ENCODE data around the gene KCNJ6. TPM values are rescaled to one million over a fixed set of nuclear protein-coding genes. Genes with fewer than 3 reads are reported as not detected.

KCNJ6 gene
- total RNA-seq, 1 experiment from 2014 or later, result not detected

DNA sequence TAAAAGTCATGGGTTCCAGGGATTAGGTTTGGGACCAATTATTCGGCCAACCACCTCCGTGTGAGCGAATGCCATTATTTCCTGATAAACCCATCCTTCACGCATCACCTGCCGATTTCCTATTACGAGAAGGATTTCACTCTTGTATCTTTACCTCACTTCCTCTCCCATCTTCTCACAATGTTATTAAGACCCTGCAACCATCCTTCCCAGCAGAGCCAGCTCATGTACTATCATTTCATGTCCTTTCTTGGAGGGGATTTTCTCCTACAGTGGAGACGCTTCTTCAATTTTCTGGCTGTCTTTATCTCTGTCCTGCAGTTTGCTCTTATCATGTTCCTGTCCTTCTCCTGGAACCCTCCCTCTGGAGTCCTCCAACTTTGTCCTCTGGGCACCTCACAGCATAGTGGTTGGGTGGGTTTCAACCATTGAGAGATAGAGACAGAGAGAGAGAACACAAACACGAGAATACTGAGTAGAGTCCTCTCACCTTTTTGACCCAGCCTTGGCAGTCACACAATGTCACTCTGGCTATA lies 357.5 kb downstream of the KCNJ6 start:
- H4K20me1 ChIP-seq (ENCODE audit: insufficient read depth), result no peaks in the 10 kb centered on the region
- TF ChIP-seq ZNF274 (IDR thresholded peaks at IDR 0.05; ENCODE audit: low read depth, low read length), result no peak
- TF ChIP-seq, protein P1, sequence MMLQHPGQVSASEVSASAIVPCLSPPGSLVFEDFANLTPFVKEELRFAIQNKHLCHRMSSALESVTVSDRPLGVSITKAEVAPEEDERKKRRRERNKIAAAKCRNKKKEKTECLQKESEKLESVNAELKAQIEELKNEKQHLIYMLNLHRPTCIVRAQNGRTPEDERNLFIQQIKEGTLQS (IDR thresholded peaks at IDR 0.05), result no peak
- TF ChIP-seq, protein P2, sequence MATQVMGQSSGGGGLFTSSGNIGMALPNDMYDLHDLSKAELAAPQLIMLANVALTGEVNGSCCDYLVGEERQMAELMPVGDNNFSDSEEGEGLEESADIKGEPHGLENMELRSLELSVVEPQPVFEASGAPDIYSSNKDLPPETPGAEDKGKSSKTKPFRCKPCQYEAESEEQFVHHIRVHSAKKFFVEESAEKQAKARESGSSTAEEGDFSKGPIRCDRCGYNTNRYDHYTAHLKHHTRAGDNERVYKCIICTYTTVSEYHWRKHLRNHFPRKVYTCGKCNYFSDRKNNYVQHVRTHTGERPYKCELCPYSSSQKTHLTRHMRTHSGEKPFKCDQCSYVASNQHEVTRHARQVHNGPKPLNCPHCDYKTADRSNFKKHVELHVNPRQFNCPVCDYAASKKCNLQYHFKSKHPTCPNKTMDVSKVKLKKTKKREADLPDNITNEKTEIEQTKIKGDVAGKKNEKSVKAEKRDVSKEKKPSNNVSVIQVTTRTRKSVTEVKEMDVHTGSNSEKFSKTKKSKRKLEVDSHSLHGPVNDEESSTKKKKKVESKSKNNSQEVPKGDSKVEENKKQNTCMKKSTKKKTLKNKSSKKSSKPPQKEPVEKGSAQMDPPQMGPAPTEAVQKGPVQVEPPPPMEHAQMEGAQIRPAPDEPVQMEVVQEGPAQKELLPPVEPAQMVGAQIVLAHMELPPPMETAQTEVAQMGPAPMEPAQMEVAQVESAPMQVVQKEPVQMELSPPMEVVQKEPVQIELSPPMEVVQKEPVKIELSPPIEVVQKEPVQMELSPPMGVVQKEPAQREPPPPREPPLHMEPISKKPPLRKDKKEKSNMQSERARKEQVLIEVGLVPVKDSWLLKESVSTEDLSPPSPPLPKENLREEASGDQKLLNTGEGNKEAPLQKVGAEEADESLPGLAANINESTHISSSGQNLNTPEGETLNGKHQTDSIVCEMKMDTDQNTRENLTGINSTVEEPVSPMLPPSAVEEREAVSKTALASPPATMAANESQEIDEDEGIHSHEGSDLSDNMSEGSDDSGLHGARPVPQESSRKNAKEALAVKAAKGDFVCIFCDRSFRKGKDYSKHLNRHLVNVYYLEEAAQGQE (IDR thresholded peaks at IDR 0.05; ENCODE audit: low read depth), result no peak
- TF ChIP-seq POLR2AphosphoS5 (IDR thresholded peaks at IDR 0.05; ENCODE audit: low read depth, low read length), result no peak
- no peak for TF ChIP-seq JUND (IDR thresholded peaks at IDR 0.05)
- no peak for TF ChIP-seq CEBPB (IDR thresholded peaks at IDR 0.05; ENCODE audit: low read depth)
- no peak for TF ChIP-seq POLR2A (IDR thresholded peaks at IDR 0.05; ENCODE audit: borderline replicate concordance, extremely low read depth, insufficient read depth, insufficient read length)
- TF ChIP-seq SRF (IDR thresholded peaks at IDR 0.05; ENCODE audit: low read depth), result no peak
- TF ChIP-seq, protein P3, sequence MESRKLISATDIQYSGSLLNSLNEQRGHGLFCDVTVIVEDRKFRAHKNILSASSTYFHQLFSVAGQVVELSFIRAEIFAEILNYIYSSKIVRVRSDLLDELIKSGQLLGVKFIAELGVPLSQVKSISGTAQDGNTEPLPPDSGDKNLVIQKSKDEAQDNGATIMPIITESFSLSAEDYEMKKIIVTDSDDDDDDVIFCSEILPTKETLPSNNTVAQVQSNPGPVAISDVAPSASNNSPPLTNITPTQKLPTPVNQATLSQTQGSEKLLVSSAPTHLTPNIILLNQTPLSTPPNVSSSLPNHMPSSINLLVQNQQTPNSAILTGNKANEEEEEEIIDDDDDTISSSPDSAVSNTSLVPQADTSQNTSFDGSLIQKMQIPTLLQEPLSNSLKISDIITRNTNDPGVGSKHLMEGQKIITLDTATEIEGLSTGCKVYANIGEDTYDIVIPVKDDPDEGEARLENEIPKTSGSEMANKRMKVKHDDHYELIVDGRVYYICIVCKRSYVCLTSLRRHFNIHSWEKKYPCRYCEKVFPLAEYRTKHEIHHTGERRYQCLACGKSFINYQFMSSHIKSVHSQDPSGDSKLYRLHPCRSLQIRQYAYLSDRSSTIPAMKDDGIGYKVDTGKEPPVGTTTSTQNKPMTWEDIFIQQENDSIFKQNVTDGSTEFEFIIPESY (IDR thresholded peaks at IDR 0.05; ENCODE audit: extremely low read depth, insufficient replicate concordance, low read length), result no peak
- TF ChIP-seq EZH2 (IDR thresholded peaks at IDR 0.05), result no peak
- TF ChIP-seq, protein P4, sequence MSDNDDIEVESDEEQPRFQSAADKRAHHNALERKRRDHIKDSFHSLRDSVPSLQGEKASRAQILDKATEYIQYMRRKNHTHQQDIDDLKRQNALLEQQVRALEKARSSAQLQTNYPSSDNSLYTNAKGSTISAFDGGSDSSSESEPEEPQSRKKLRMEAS (IDR thresholded peaks at IDR 0.05), result no peak
- TF ChIP-seq, protein P5, sequence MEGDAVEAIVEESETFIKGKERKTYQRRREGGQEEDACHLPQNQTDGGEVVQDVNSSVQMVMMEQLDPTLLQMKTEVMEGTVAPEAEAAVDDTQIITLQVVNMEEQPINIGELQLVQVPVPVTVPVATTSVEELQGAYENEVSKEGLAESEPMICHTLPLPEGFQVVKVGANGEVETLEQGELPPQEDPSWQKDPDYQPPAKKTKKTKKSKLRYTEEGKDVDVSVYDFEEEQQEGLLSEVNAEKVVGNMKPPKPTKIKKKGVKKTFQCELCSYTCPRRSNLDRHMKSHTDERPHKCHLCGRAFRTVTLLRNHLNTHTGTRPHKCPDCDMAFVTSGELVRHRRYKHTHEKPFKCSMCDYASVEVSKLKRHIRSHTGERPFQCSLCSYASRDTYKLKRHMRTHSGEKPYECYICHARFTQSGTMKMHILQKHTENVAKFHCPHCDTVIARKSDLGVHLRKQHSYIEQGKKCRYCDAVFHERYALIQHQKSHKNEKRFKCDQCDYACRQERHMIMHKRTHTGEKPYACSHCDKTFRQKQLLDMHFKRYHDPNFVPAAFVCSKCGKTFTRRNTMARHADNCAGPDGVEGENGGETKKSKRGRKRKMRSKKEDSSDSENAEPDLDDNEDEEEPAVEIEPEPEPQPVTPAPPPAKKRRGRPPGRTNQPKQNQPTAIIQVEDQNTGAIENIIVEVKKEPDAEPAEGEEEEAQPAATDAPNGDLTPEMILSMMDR (IDR thresholded peaks at IDR 0.05 in 2 of 3, conservative IDR thresholded peaks at IDR 0.05 in 1 of 3; ENCODE audit: borderline replicate concordance in 1 of 3, insufficient read depth in 1 of 3, low read depth in 2 of 3, low read length in 2 of 3), result no peak
- TF ChIP-seq CBX3 (IDR thresholded peaks at IDR 0.05; ENCODE audit: low read depth), result no peak
- no peak for TF ChIP-seq EGR1 (IDR thresholded peaks at IDR 0.05; ENCODE audit: low read depth)
- TF ChIP-seq ZFX (IDR thresholded peaks at IDR 0.05), result no peak
- TF ChIP-seq SP1 (IDR thresholded peaks at IDR 0.05; ENCODE audit: low read depth), result no peak
- TF ChIP-seq YY1 (IDR thresholded peaks at IDR 0.05; ENCODE audit: extremely low read depth, insufficient replicate concordance, low read depth, low read length), result no peak
- no peak for TF ChIP-seq EZH2phosphoT487 (IDR thresholded peaks at IDR 0.05; ENCODE audit: borderline replicate concordance)
- no peak for TF ChIP-seq TCF7L2 (IDR thresholded peaks at IDR 0.05; ENCODE audit: borderline replicate concordance, extremely low read depth, insufficient read depth, insufficient read length)
- TF ChIP-seq FOSL1 (IDR thresholded peaks at IDR 0.05; ENCODE audit: low read depth), result no peak
- intact Hi-C loops (cut with micrococcal nuclease), result no loop called here
- peaks cover 4 to 7% of the 10 kb centered on the region in 2 experiments for H3K4me1 ChIP-seq (ENCODE audit: control insufficient read depth in 1 of 2, insufficient read depth in 2 of 2, low read length in 2 of 2)
- no peak overlapping the region for H3K4me3 ChIP-seq (replicated peaks in 1 of 2; ENCODE audit: low read depth in 1 of 2, low read length in 2 of 2)
- no peak overlapping the region for H3K27ac ChIP-seq (ENCODE audit: low read depth, low read length)
- DNase-seq (ENCODE audit: low read depth, low spot score) (no peak), ATAC-seq (no peak)
- BruUV-seq (replicated peaks), result no TSS peak
- H3K4me2 ChIP-seq (ENCODE audit: low read length), result no peak overlapping the region
- H3K79me2 ChIP-seq (ENCODE audit: insufficient read depth, low read length), result no peaks in the 10 kb centered on the region
- H3K27me3 ChIP-seq (ENCODE audit: insufficient read depth, low read length), result no peaks in the 10 kb centered on the region
- H3K9me3 ChIP-seq (ENCODE audit: control insufficient read depth in 1 of 2, insufficient read depth in 1 of 2, low read depth in 1 of 2, low read length in 2 of 2), result peaks cover 0 to 5% of the 10 kb centered on the region in 2 experiments; a peak in 1 of 4 replicates
- RAD21 ChIA-PET (ENCODE audit: low non-redundant PET in 1 of 2, low total read pairs in 2 of 2, uncharacterized antibody in 2 of 2, unreplicated experiment in 2 of 2), result no interaction called here
- H2AFZ ChIP-seq (ENCODE audit: low read depth, low read length, poor library complexity, severe bottlenecking), result no peak overlapping the region
- no peak overlapping the region for H3K9ac ChIP-seq (ENCODE audit: low read length)
- no peaks in the 10 kb centered on the region for H3K9me2 ChIP-seq (ENCODE audit: insufficient read depth)
- POLR2A ChIA-PET, result no interaction called here
- CTCF ChIA-PET, result no interaction called here
- H3K36me3 ChIP-seq (ENCODE audit: control insufficient read depth in 1 of 2, insufficient read depth in 2 of 2, low read length in 2 of 2), result no peaks in the 10 kb centered on the region

Measured in HCT116 (cell line).